ENCODE measurements around the gene PIP5K1B. TPM values are rescaled to one million over a fixed set of nuclear protein-coding genes. Genes with fewer than 3 reads are reported as not detected.

Gene PIP5K1B
- total and polyA plus RNA-seq, 2 experiments from 2014 or later: 3.7 to 10.2 TPM

DNA sequence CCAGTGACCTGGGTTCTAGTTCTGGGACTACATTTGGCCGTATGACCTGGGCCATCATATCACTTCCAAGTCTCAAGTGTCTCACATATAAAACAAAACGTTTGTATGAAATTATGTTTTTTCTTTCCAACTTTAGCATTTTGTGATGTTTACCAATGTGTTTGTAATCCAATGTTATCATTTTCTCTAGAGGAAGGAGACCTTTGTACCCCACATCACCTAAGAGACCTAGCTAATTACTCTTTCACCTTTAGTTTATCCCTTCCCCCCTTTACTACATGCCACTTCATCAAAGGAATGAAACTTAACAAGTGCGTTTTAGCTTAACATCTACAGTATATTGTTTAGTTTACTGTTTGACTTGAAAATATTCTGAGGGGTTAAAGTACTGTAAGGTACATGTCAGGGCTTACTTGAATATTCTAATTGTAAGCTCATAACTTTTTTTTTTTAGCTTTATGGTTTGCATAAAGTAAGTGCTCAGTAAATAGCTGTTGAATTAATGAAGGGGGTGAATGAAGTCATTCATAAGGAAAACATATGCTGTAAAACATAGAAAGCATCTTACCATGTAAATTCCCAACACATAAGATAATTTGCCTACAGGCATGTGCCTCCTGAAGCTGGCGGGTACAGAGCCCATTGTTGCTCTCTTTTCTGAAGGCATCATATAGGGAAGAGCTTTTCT, 2.9 kb downstream of the PIP5K1B start:
- no peak overlapping the region for H3K4me3 ChIP-seq
- peaks cover 19% of the 10 kb centered on the region for H3K27me3 ChIP-seq
- peak overlapping the region; percentile 2 for H3K27ac ChIP-seq
- no peaks in the 10 kb centered on the region for H3K9me3 ChIP-seq (ENCODE audit: low read depth)
- peaks cover 4% of the 10 kb centered on the region for H3K4me1 ChIP-seq (ENCODE audit: insufficient read depth)
- no peak for DNase-seq (ENCODE audit: low spot score)
- no peaks in the 10 kb centered on the region for H3K9me2 ChIP-seq (replicated peaks; ENCODE audit: insufficient read depth)
- peaks cover 48% of the 10 kb centered on the region for H3K79me2 ChIP-seq
- 85% methylated on average over 4 of the region's 4 CpGs for WGBS (ENCODE audit: low lambda C conversion rate, missing lambda C conversion rate)
- H2AFZ ChIP-seq: no peak overlapping the region
- no peaks in the 10 kb centered on the region for H3K36me3 ChIP-seq (replicated peaks; ENCODE audit: insufficient read depth, low read depth)
- peak overlapping the region; percentile 98 for H3K4me2 ChIP-seq
- TF ChIP-seq, protein P1, sequence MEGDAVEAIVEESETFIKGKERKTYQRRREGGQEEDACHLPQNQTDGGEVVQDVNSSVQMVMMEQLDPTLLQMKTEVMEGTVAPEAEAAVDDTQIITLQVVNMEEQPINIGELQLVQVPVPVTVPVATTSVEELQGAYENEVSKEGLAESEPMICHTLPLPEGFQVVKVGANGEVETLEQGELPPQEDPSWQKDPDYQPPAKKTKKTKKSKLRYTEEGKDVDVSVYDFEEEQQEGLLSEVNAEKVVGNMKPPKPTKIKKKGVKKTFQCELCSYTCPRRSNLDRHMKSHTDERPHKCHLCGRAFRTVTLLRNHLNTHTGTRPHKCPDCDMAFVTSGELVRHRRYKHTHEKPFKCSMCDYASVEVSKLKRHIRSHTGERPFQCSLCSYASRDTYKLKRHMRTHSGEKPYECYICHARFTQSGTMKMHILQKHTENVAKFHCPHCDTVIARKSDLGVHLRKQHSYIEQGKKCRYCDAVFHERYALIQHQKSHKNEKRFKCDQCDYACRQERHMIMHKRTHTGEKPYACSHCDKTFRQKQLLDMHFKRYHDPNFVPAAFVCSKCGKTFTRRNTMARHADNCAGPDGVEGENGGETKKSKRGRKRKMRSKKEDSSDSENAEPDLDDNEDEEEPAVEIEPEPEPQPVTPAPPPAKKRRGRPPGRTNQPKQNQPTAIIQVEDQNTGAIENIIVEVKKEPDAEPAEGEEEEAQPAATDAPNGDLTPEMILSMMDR (IDR thresholded peaks at IDR 0.05; ENCODE audit: poor library complexity): no peak
- TF ChIP-seq EZH2phosphoT487 (IDR thresholded peaks at IDR 0.05; ENCODE audit: low read depth, severe bottlenecking, unreplicated experiment) (no peak), EZH2 (IDR thresholded peaks at IDR 0.05; ENCODE audit: borderline replicate concordance) (no peak)
- H4K20me1 ChIP-seq (ENCODE audit: insufficient read depth, poor library complexity, severe bottlenecking): no peaks in the 10 kb centered on the region

DNA sequence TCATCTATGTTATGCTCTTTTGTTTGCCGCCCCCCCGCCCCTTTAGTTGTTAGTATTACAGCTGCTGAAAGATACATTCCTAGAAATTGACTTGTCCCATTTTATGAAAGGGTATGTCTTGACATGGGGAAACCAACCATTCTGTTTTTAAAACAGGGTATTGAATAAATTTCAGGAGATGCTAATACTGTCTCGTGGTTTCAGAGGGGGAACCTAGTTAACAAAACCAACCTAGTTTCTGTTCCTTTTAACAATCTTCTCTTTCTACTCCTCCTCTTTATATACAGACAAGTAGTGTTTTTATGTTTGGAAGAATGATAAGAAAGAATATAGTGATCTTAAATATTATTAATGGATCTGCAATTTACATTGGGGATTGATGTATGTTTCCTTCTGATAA, 3.5 kb downstream of the PIP5K1B start:
- TF ChIP-seq, protein P1 (IDR thresholded peaks at IDR 0.05; ENCODE audit: poor library complexity): no peak
- TF ChIP-seq EZH2 (IDR thresholded peaks at IDR 0.05; ENCODE audit: borderline replicate concordance) (no peak), EZH2phosphoT487 (IDR thresholded peaks at IDR 0.05; ENCODE audit: low read depth, severe bottlenecking, unreplicated experiment) (no peak)
- Histone ChIP-seq H3K27me3 (peaks cover 19% of the 10 kb centered on the region), H3K4me1 (ENCODE audit: insufficient read depth) (peaks cover 4% of the 10 kb centered on the region), H3K9me3 (ENCODE audit: low read depth) (no peaks in the 10 kb centered on the region), H3K9me2 (replicated peaks; ENCODE audit: insufficient read depth) (no peaks in the 10 kb centered on the region), H3K79me2 (peaks cover 52% of the 10 kb centered on the region), H3K36me3 (replicated peaks; ENCODE audit: insufficient read depth, low read depth) (no peaks in the 10 kb centered on the region), H2AFZ (no peak overlapping the region), H3K4me3 (no peak overlapping the region), H3K4me2 (no peak overlapping the region), H4K20me1 (ENCODE audit: insufficient read depth, poor library complexity, severe bottlenecking) (no peaks in the 10 kb centered on the region), H3K27ac (peak overlapping the region; percentile 2)
- 90% methylated on average over 3 of the region's 3 CpGs for WGBS (ENCODE audit: low lambda C conversion rate, missing lambda C conversion rate)
- no peak for DNase-seq (ENCODE audit: low spot score)

DNA sequence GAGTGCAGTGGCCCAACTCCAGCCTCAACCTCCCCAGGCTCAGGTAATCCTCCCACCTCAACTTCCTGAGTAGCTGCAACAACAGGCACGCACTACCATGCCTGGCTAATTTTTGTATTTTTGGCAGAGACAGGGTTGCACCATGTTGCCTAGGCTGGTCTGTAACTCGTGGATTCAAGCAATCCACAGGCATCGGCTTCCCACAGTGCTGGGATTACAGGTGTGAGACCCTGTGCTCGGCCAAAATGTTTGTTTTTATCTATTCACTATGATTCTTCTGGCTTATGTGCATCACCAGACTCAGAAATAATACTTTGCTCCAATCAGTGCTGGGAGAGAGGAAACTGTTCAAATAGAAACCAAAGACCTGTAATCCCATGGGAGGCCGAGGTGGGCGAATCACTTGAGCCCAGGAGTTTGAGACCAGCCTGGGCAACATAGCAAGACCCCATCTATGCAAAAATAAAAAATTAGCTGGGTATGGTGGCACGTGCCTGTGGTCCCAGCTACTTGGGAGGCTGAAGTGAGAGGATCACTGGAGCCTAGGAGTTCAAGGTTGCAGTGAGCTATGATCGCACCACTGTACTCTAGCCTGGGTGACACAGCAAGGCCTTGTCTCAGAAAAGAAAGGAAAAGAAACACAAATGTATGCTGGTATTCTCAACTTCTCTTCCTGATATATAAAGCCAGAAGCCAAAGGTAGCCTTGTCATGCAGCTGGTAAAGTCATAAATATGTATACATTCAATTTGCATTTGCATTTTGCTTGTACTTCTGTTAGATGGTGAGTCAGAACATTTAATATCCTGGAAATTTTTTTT, 4.5 kb downstream of the PIP5K1B start:
- H3K9me3 ChIP-seq (ENCODE audit: low read depth): no peaks in the 10 kb centered on the region
- H3K79me2 ChIP-seq: peaks cover 56% of the 10 kb centered on the region
- 87% methylated on average over 8 of the region's 8 CpGs for WGBS (ENCODE audit: low lambda C conversion rate, missing lambda C conversion rate)
- H3K27me3 ChIP-seq: peaks cover 19% of the 10 kb centered on the region
- H4K20me1 ChIP-seq (ENCODE audit: insufficient read depth, poor library complexity, severe bottlenecking): no peaks in the 10 kb centered on the region
- H3K4me2 ChIP-seq: no peak overlapping the region
- no peaks in the 10 kb centered on the region for H3K9me2 ChIP-seq (replicated peaks; ENCODE audit: insufficient read depth)
- peaks cover under 1% of the 10 kb centered on the region for H3K4me1 ChIP-seq (ENCODE audit: insufficient read depth)
- no peak for TF ChIP-seq EZH2 (IDR thresholded peaks at IDR 0.05; ENCODE audit: borderline replicate concordance)
- TF ChIP-seq, protein P1 (IDR thresholded peaks at IDR 0.05; ENCODE audit: poor library complexity): no peak
- TF ChIP-seq EZH2phosphoT487 (IDR thresholded peaks at IDR 0.05; ENCODE audit: low read depth, severe bottlenecking, unreplicated experiment): no peak
- DNase-seq (ENCODE audit: low spot score): no peak
- no peak overlapping the region for H3K27ac ChIP-seq
- H3K4me3 ChIP-seq: no peak overlapping the region
- no peak overlapping the region for H2AFZ ChIP-seq
- no peaks in the 10 kb centered on the region for H3K36me3 ChIP-seq (replicated peaks; ENCODE audit: insufficient read depth, low read depth)

Measured in hepatocyte (in vitro differentiated cells).